ENCODE results near the gene ARSG. TPM values are rescaled to one million over a fixed set of nuclear protein-coding genes. Genes with fewer than 3 reads are reported as not detected.
A peak's percentile ranks its signal among the peaks of the same experiment; 100 is the strongest.

Gene ARSG
- total and polyA plus RNA-seq, 2 of the 13 experiments (the other 11 are each of a cell fraction or from before 2014, with no cell fraction given), result 3.7 to 15.2 TPM

DNA sequence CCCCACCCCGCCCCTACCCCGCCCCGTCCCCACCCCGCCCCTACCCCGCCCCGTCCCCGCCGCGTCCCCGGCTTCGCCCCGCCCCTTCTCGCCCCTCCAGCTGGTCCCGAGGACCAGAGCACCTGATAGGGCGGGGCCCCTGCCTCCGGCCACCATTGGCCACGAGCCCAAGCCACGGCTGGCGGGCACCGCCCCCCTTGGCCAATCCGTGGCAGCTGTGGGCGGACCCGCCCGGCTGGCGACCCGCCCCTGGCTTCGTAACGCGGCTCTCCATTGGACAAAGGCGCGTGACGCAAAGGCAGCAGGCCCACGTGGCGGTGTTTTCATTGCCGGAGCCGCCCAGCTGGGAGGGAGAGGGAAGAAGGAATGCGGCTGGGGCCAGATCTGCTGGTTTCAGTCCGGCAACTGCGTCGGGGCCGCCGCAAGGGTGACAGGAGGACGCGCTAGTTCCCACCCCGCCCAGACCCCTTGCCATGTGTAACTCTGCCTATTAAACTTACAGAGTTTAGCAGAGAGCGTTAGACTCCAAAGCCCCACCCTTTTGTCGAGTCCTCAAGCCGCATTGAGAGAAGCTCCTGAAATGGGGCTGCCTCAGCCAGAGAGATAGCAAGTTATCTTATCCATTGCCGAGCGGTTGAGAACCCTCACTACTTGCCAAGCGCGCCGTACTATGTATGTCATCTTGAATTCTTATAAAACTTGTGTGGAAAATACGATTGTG is 166.4 kb downstream of the ARSG start (continued):
- TF ChIP-seq ZNF577 (CRISPR knock-in tag; IDR thresholded peaks at IDR 0.05; ENCODE audit: borderline replicate concordance, low read depth) (no peak), PHF8 (CRISPR knock-in tag; IDR thresholded peaks at IDR 0.05) (peak; percentile 48; the same call in 1 of the 2 replicates), NFYC (CRISPR knock-in tag; IDR thresholded peaks at IDR 0.05) (peak; percentile 96), ZNF101 (CRISPR knock-in tag; IDR thresholded peaks at IDR 0.05; ENCODE audit: borderline replicate concordance, low read depth) (no peak), ZSCAN30 (CRISPR knock-in tag; IDR thresholded peaks at IDR 0.05) (no peak), ZNF234 (CRISPR knock-in tag; conservative IDR thresholded peaks at IDR 0.05) (no peak), ZNF292 (CRISPR knock-in tag; IDR thresholded peaks at IDR 0.05; ENCODE audit: borderline replicate concordance, low read depth) (no peak), HCFC1 (IDR thresholded peaks at IDR 0.05; ENCODE audit: low read depth, low read length) (no peak; the same call in 1 of the 2 replicates), ZFYVE20 (CRISPR knock-in tag; IDR thresholded peaks at IDR 0.05; ENCODE audit: borderline replicate concordance, low read depth) (no peak), ZNF367 (CRISPR knock-in tag; IDR thresholded peaks at IDR 0.05; ENCODE audit: borderline replicate concordance) (0 out of 2 replicates have a peak, but pooled peaks have one; percentile 33), KLF9 (CRISPR knock-in tag; IDR thresholded peaks at IDR 0.05; ENCODE audit: low read depth) (no peak), NFKBIZ (CRISPR knock-in tag; IDR thresholded peaks at IDR 0.05) (0 out of 2 replicates have a peak, but pooled peaks have one; percentile 36), KDM5B (CRISPR knock-in tag; IDR thresholded peaks at IDR 0.05; ENCODE audit: borderline replicate concordance) (peak; percentile 48; the same call in 1 of the 2 replicates), ONECUT2 (CRISPR knock-in tag; IDR thresholded peaks at IDR 0.05) (no peak), CEBPG (CRISPR knock-in tag; IDR thresholded peaks at IDR 0.05) (peak; percentile 71), ZZZ3 (CRISPR knock-in tag; IDR thresholded peaks at IDR 0.05; ENCODE audit: borderline replicate concordance) (no peak), ZNF672 (CRISPR knock-in tag; IDR thresholded peaks at IDR 0.05) (no peak), MAFG (CRISPR knock-in tag; IDR thresholded peaks at IDR 0.05) (no peak), IKZF1 (IDR thresholded peaks at IDR 0.05) (no peak)
- TF ChIP-seq, protein P1, sequence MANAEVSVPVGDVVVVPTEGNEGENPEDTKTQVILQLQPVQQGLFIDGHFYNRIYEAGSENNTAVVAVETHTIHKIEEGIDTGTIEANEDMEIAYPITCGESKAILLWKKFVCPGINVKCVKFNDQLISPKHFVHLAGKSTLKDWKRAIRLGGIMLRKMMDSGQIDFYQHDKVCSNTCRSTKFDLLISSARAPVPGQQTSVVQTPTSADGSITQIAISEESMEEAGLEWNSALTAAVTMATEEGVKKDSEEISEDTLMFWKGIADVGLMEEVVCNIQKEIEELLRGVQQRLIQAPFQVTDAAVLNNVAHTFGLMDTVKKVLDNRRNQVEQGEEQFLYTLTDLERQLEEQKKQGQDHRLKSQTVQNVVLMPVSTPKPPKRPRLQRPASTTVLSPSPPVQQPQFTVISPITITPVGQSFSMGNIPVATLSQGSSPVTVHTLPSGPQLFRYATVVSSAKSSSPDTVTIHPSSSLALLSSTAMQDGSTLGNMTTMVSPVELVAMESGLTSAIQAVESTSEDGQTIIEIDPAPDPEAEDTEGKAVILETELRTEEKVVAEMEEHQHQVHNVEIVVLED (CRISPR knock-in tag; IDR thresholded peaks at IDR 0.05; ENCODE audit: borderline replicate concordance), result peak; percentile 80
- TF ChIP-seq, protein P2, sequence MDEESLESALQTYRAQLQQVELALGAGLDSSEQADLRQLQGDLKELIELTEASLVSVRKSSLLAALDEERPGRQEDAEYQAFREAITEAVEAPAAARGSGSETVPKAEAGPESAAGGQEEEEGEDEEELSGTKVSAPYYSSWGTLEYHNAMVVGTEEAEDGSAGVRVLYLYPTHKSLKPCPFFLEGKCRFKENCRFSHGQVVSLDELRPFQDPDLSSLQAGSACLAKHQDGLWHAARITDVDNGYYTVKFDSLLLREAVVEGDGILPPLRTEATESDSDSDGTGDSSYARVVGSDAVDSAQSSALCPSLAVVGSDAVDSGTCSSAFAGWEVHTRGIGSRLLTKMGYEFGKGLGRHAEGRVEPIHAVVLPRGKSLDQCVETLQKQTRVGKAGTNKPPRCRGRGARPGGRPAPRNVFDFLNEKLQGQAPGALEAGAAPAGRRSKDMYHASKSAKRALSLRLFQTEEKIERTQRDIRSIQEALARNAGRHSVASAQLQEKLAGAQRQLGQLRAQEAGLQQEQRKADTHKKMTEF (CRISPR knock-in tag; IDR thresholded peaks at IDR 0.05), result peak; percentile 86
- TF ChIP-seq, protein P3, sequence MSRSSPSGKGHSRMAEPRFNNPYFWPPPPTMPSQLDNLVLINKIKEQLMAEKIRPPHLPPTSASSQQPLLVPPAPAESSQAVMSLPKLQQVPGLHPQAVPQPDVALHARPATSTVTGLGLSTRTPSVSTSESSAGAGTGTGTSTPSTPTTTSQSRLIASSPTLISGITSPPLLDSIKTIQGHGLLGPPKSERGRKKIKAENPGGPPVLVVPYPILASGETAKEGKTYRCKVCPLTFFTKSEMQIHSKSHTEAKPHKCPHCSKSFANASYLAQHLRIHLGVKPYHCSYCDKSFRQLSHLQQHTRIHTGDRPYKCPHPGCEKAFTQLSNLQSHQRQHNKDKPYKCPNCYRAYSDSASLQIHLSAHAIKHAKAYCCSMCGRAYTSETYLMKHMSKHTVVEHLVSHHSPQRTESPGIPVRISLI (CRISPR knock-in tag; IDR thresholded peaks at IDR 0.05; ENCODE audit: borderline replicate concordance), result no peak
- TF ChIP-seq, protein P4, sequence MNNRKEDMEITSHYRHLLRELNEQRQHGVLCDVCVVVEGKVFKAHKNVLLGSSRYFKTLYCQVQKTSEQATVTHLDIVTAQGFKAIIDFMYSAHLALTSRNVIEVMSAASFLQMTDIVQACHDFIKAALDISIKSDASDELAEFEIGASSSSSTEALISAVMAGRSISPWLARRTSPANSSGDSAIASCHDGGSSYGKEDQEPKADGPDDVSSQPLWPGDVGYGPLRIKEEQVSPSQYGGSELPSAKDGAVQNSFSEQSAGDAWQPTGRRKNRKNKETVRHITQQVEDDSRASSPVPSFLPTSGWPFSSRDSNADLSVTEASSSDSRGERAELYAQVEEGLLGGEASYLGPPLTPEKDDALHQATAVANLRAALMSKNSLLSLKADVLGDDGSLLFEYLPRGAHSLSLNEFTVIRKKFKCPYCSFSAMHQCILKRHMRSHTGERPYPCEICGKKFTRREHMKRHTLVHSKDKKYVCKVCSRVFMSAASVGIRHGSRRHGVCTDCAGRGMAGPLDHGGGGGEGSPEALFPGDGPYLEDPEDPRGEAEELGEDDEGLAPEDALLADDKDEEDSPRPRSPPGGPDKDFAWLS (CRISPR knock-in tag; IDR thresholded peaks at IDR 0.05; ENCODE audit: borderline replicate concordance), result no peak
